HEK293 (cell line): Measurements from ENCODE around the gene CTSH.

Experiments
- CTCF ChIA-PET: fragments of 350-600 bp; formaldehyde crosslinking; extraction: SDS; loops from one replicate; lab custom pipeline; 2021; ENCODE audit warnings: antibody characterized with exemption; lab: Yijun Ruan, JAX
- POLR2A ChIA-PET: fragments of 300-600 bp; formaldehyde crosslinking; extraction: SDS; loops from one replicate; lab custom pipeline; 2020; ENCODE audit warnings: antibody characterized with exemption, inconsistent platforms; lab: Yijun Ruan, JAX
- H3K27ac ChIP-seq: fragments of 200-500 bp; sonication (Bioruptor generic); 2 replicates; pipeline ENCODE4 v1.5.1; 2014; ENCODE audit warnings: low read depth, low read length, control low read depth, inconsistent platforms; ENCODE audit errors: extremely low read depth
- H3K36me3 ChIP-seq, 2 experiments: fragments of 200-500 bp in 1 of 2; sonication (Bioruptor generic) in 1 of 2; 1 replicate in 1 of 2; 2 replicates in 1 of 2; pipeline ENCODE4 v1.5.1; 2014 to 2017; ENCODE audit warnings: inconsistent platforms in 2 of 2, low read length in 2 of 2; ENCODE audit not compliant: control insufficient read depth in 2 of 2, insufficient read depth in 1 of 2
- H3K4me1 ChIP-seq: fragments of 200-500 bp; sonication (Bioruptor generic); 2 replicates; pipeline ENCODE4 v1.5.1; 2014; ENCODE audit warnings: mild to moderate bottlenecking, low read length, inconsistent platforms; ENCODE audit not compliant: control insufficient read depth, insufficient read depth
- H3K4me3 ChIP-seq: 2 replicates; pipeline ENCODE4 v1.5.1; 2011; ENCODE audit warnings: low read depth, mild to moderate bottlenecking, control low read depth, low read length, moderate library complexity
- H3K9me3 ChIP-seq: fragments of 200-500 bp; sonication (Bioruptor generic); 2 replicates; pipeline ENCODE4 v1.5.1; 2014; ENCODE audit warnings: low read depth, low read length, inconsistent platforms; ENCODE audit not compliant: control insufficient read depth, insufficient read depth
- BCL11A ChIP-seq: fragments of 450-650 bp; formaldehyde crosslinking; IDR thresholded peaks from 2 replicates; pipeline ENCODE4 v1.5.1; 2016; ENCODE audit warnings: low read depth, missing biosample characterization, missing genetic modification characterization
- EGR2 ChIP-seq: fragments of 450-650 bp; formaldehyde crosslinking; IDR thresholded peaks from 2 replicates; pipeline ENCODE4 v1.5.1; 2016; ENCODE audit warnings: low read depth, missing biosample characterization, missing genetic modification characterization
- FEZF1 ChIP-seq: fragments of 450-650 bp; formaldehyde crosslinking; IDR thresholded peaks from 2 replicates; pipeline ENCODE4 v1.5.1; 2016; ENCODE audit warnings: missing biosample characterization, missing genetic modification characterization
- INSM2 ChIP-seq: fragments of 450-650 bp; formaldehyde crosslinking; IDR thresholded peaks from 2 replicates; pipeline ENCODE4 v1.5.1; 2016; ENCODE audit warnings: missing biosample characterization, missing genetic modification characterization
- PBX3 ChIP-seq: sonication (generic); formaldehyde crosslinking; IDR thresholded peaks from 2 replicates; pipeline ENCODE4 v1.8.1; 2022; ENCODE audit warnings: mild to moderate bottlenecking, moderate library complexity, missing genetic modification reagents
- PRDM1 ChIP-seq: fragments of 450-650 bp; formaldehyde crosslinking; IDR thresholded peaks from 2 replicates; pipeline ENCODE4; 2016; ENCODE audit warnings: missing biosample characterization, missing genetic modification characterization
- SP7 ChIP-seq: fragments of 450-650 bp; formaldehyde crosslinking; IDR thresholded peaks from 2 replicates; pipeline ENCODE4 v1.5.1; 2016; ENCODE audit warnings: missing biosample characterization, missing genetic modification characterization
- WT1 ChIP-seq: fragments of 450-650 bp; formaldehyde crosslinking; IDR thresholded peaks from 2 replicates; pipeline ENCODE4 v1.5.1; 2016; ENCODE audit warnings: missing biosample characterization, missing genetic modification characterization
- YY2 ChIP-seq: fragments of 450-650 bp; formaldehyde crosslinking; IDR thresholded peaks from 2 replicates; pipeline ENCODE4 v1.5.1; 2016; ENCODE audit warnings: missing biosample characterization, missing genetic modification characterization
- ZBTB6 ChIP-seq: fragments of 450-650 bp; formaldehyde crosslinking; IDR thresholded peaks from 2 replicates; pipeline ENCODE4 v1.5.1; 2017; ENCODE audit warnings: missing biosample characterization, missing genetic modification characterization
- ZBTB8A ChIP-seq: fragments of 450-650 bp; formaldehyde crosslinking; IDR thresholded peaks from 2 replicates; pipeline ENCODE4 v1.5.1; 2016; ENCODE audit warnings: missing biosample characterization, missing genetic modification characterization
- ZFHX2 ChIP-seq: fragments of 450-650 bp; formaldehyde crosslinking; conservative IDR thresholded peaks from 2 replicates; pipeline ENCODE4 v1.5.1; 2016; ENCODE audit warnings: missing biosample characterization, missing genetic modification characterization
- ZNF133 ChIP-seq: fragments of 450-650 bp; formaldehyde crosslinking; IDR thresholded peaks from 2 replicates; pipeline ENCODE4 v1.5.1; 2016; ENCODE audit warnings: missing biosample characterization, missing genetic modification characterization
- ZNF174 ChIP-seq: fragments of 450-650 bp; formaldehyde crosslinking; IDR thresholded peaks from 2 replicates; pipeline ENCODE4 v1.5.0; 2017; ENCODE audit warnings: missing biosample characterization, mild to moderate bottlenecking, missing genetic modification characterization
- ZNF175 ChIP-seq: fragments of 450-650 bp; formaldehyde crosslinking; IDR thresholded peaks from 2 replicates; pipeline ENCODE4 v1.5.1; 2016; ENCODE audit warnings: missing biosample characterization, missing genetic modification characterization
- ZNF214 ChIP-seq: fragments of 450-650 bp; formaldehyde crosslinking; IDR thresholded peaks from 2 replicates; pipeline ENCODE4 v1.5.1; 2017; ENCODE audit warnings: missing biosample characterization, mild to moderate bottlenecking, missing genetic modification characterization, borderline replicate concordance
- ZNF394 ChIP-seq: fragments of 450-650 bp; formaldehyde crosslinking; IDR thresholded peaks from 2 replicates; pipeline ENCODE4 v1.5.1; 2016; ENCODE audit warnings: missing biosample characterization, missing genetic modification characterization, mild to moderate bottlenecking, moderate library complexity, borderline replicate concordance
- ZNF473 ChIP-seq: fragments of 450-650 bp; formaldehyde crosslinking; IDR thresholded peaks from 2 replicates; pipeline ENCODE4 v1.5.1; 2017; ENCODE audit warnings: missing biosample characterization, missing genetic modification characterization
- ZNF521 ChIP-seq: fragments of 450-650 bp; formaldehyde crosslinking; IDR thresholded peaks from 2 replicates; pipeline ENCODE4 v1.5.1; 2017; ENCODE audit warnings: missing biosample characterization, mild to moderate bottlenecking, missing genetic modification characterization
- ZNF544 ChIP-seq: fragments of 450-650 bp; formaldehyde crosslinking; IDR thresholded peaks from 2 replicates; pipeline ENCODE4 v1.5.0; 2017; ENCODE audit warnings: missing biosample characterization, missing genetic modification characterization
- ZNF548 ChIP-seq: fragments of 450-650 bp; formaldehyde crosslinking; IDR thresholded peaks from 2 replicates; pipeline ENCODE4 v1.5.1; 2016; ENCODE audit warnings: missing biosample characterization, missing genetic modification characterization
- ZNF621 ChIP-seq: fragments of 450-650 bp; formaldehyde crosslinking; IDR thresholded peaks from 2 replicates; pipeline ENCODE4 v1.5.1; 2017; ENCODE audit warnings: missing biosample characterization, missing genetic modification characterization
- ZNF692 ChIP-seq: fragments of 450-650 bp; formaldehyde crosslinking; IDR thresholded peaks from 2 replicates; pipeline ENCODE4 v1.5.1; 2016; ENCODE audit warnings: missing biosample characterization, missing genetic modification characterization
- ZNF776 ChIP-seq: fragments of 450-650 bp; formaldehyde crosslinking; IDR thresholded peaks from 2 replicates; pipeline ENCODE4 v1.5.0; 2017; ENCODE audit warnings: missing biosample characterization, missing genetic modification characterization, borderline replicate concordance
- ZNF785 ChIP-seq: fragments of 450-650 bp; formaldehyde crosslinking; IDR thresholded peaks from 2 replicates; pipeline ENCODE4 v1.5.1; 2016; ENCODE audit warnings: missing biosample characterization, missing genetic modification characterization
- ZNF791 ChIP-seq: fragments of 450-650 bp; formaldehyde crosslinking; IDR thresholded peaks from 2 replicates; pipeline ENCODE4 v1.5.1; 2016; ENCODE audit warnings: missing biosample characterization, missing genetic modification characterization
- ZSCAN4 ChIP-seq: fragments of 450-650 bp; formaldehyde crosslinking; IDR thresholded peaks from 2 replicates; pipeline ENCODE4 v1.5.1; 2017; ENCODE audit warnings: missing biosample characterization, missing genetic modification characterization

Gene CTSH

GRCh38 chr15:78992416-78993256 lies 47.8 kb upstream of the CTSH start:
- CTCF ChIA-PET: interaction anchor here (1.5 kb wide), 1 partner anchor 13 kb away, joined by 6 read pairs; no protein-coding TSS in a partner anchor
- Histone ChIP-seq H3K36me3 (no peaks in the 10 kb centered on the region), H3K27ac (no peak overlapping the region), H3K9me3 (no peaks in the 10 kb centered on the region)
- TF ChIP-seq ZNF394 (no peak), ZNF548 (tag by site-specific recombination) (0 out of 2 replicates have a peak, but pooled peaks have one; percentile 14), ZNF175 (tag by site-specific recombination) (0 out of 2 replicates have a peak, but pooled peaks have one; percentile 17), ZNF473 (tag by site-specific recombination) (no peak), EGR2 (tag by site-specific recombination) (peak; percentile 100), ZNF692 (tag by site-specific recombination) (no peak), WT1 (tag by site-specific recombination) (no peak), ZNF174 (no peak), ZFHX2 (tag by site-specific recombination) (peak; percentile 100), ZNF133 (tag by site-specific recombination) (no peak), ZNF621 (tag by site-specific recombination) (0 out of 2 replicates have a peak, but pooled peaks have one; percentile 22), ZSCAN4 (tag by site-specific recombination) (peak; percentile 82), ZNF521 (tag by site-specific recombination) (no peak), ZNF791 (tag by site-specific recombination) (0 out of 2 replicates have a peak, but pooled peaks have one; percentile 19), ZNF785 (tag by site-specific recombination) (0 out of 2 replicates have a peak, but pooled peaks have one; percentile 42), ZBTB8A (tag by site-specific recombination) (no peak), ZNF214 (tag by site-specific recombination) (no peak), ZNF776 (tag by site-specific recombination) (no peak), BCL11A (tag by site-specific recombination) (no peak)
- TF ChIP-seq, all 188 proteins: peak for 8
- POLR2A ChIA-PET: no interaction called here
- Histone ChIP-seq H3K4me3 (no peak overlapping the region), H3K4me1 (no peaks in the 10 kb centered on the region)

GRCh38 chr15:78991879-78992278 lies 47.0 kb upstream of the CTSH start:
- Histone ChIP-seq H3K36me3 (no peaks in the 10 kb centered on the region), H3K27ac (no peak overlapping the region), H3K4me3 (no peak overlapping the region), H3K9me3 (no peaks in the 10 kb centered on the region), H3K4me1 (no peaks in the 10 kb centered on the region)
- ChIA-PET POLR2A (no interaction called here), CTCF (interaction anchor here (1.5 kb wide), 1 partner anchor 12 kb away, joined by 6 read pairs; no protein-coding TSS in a partner anchor)
- TF ChIP-seq ZNF521 (tag by site-specific recombination) (no peak), YY2 (tag by site-specific recombination) (no peak), ZNF544 (tag by site-specific recombination) (no peak), INSM2 (tag by site-specific recombination) (no peak), PRDM1 (tag by site-specific recombination) (no peak), PBX3 (CRISPR knock-in tag) (no peak), FEZF1 (tag by site-specific recombination) (no peak), SP7 (tag by site-specific recombination) (no peak), ZBTB6 (tag by site-specific recombination) (no peak)
